ENCODE measurements around the gene IFTAP.

DNA sequence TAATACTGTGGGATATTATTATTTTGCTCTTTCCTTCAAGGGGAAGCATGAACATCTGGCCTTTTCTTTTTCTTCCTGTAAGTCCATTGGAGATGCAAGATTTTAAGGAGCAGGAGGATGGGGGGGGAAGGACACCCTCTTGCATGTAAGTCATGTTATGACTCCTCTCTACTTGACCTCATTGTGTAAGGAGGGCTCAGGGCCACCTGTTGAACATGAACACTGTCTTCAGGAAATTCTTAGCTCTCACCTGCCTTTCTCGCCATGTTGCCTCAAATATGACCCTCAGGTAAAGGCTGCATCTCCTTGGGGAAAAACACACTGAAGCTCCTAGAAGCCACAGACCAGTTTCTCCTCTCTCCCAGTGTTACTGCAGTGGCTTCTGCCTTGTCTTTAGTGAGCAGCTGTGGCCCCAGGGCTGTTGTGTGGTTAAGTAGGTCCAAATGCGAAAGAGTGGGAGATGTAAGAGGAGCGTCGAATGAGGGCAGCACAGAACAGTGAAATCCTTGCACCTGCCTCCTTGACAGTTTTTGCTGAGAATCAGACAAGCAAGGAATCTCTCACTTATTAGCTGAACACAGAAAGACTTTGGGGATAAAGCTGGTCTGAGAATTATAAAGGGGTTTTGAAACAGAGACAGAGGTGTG is 27.8 kb upstream of the IFTAP start:
- no peak for TF ChIP-seq CTCF (IDR thresholded peaks at IDR 0.05 in 8 of 11, conservative IDR thresholded peaks at IDR 0.05 in 3 of 11)
- no peak for TF ChIP-seq POLR2A (IDR thresholded peaks at IDR 0.05)
- no peak for TF ChIP-seq POLR2AphosphoS5 (IDR thresholded peaks at IDR 0.05)

Measured in spleen (tissue), 7 donors.